PFSK-1 (cell line): ENCODE data around the gene LRRC74B.

Source experiments
- POLR2AphosphoS5 ChIP-seq: IDR thresholded peaks from 2 replicates; pipeline ENCODE4 v1.6.1; 2012; ENCODE audit warnings: low read depth, mild to moderate bottlenecking, control low read depth, low read length, moderate library complexity
- TAF1 ChIP-seq: IDR thresholded peaks from 2 replicates; pipeline ENCODE4 v1.6.1; 2012; ENCODE audit warnings: low read length, control low read depth, borderline replicate concordance; ENCODE audit not compliant: insufficient read depth

DNA sequence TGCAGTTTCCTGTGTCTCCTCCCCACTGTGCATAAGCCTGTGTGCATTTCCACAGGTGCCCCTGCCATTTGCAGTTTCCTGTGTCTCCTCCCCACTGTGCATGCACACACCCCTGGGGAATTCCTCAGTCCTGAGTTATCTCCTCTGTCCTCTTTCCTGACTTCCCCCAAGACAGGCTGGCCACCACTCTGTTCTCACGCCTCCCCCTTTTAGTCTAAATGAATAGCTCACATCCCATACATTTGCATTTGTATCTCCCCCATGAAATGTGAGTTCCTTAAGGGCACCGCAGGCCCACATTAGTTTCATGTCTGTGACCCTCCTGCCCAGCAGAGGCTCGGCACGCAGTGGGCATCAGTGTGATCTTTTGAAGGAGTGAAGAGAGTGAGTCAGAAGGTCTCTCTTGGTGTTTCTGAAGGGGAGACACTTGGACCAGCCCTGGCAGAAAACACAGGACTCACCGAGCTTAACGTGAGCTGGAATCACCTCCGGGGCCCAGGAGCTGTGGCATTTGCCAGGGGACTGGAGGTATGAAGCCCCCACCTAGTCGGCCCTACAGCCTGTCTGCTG is 6.2 kb downstream of the LRRC74B start:
- TF ChIP-seq TAF1 (no peak), POLR2AphosphoS5 (no peak)
